Stimulated activated CD4-positive, alpha-beta T cell treated with anti-CD3 and anti-CD28 coated beads, Interleukin-2, amount 100 ng/mL, for 48 hours (primary cell): ENCODE results near the gene ZFP90.

Experiments
- DNase-seq, 2 donors: peaks; one replicate each; pipeline ENCODE4 v3.0.0-alpha.2; 2020

ZFP90 gene

GRCh38 chr16:68592466-68593337 is 53.6 kb downstream of the ZFP90 start:
- no peak for DNase-seq

GRCh38 chr16:68596266-68596665 is 57.2 kb downstream of the ZFP90 start:
- DNase-seq: no peak

GRCh38 chr16:68599586-68599985 is 60.5 kb downstream of the ZFP90 start:
- no peak for DNase-seq

GRCh38 chr16:68605746-68606145 is 66.7 kb downstream of the ZFP90 start:
- no peak for DNase-seq

GRCh38 chr16:68607443-68607842 is 68.4 kb downstream of the ZFP90 start:
- no peak for DNase-seq

GRCh38 chr16:68608330-68608729 is 69.2 kb downstream of the ZFP90 start:
- no peak for DNase-seq

GRCh38 chr16:68612996-68613395 is 73.9 kb downstream of the ZFP90 start:
- no peak for DNase-seq

GRCh38 chr16:68617734-68618133 is 78.6 kb downstream of the ZFP90 start:
- no peak for DNase-seq
